Activated CD8-positive, alpha-beta memory T cell treated with anti-CD3 and anti-CD28 coated beads for 48 hours (primary cell): ENCODE measurements around the gene HIVEP1.

ENCODE experiments used
- DNase-seq, 3 experiments: peaks; one replicate each; pipeline ENCODE4 v3.0.0-alpha.2; 2020; ENCODE audit warnings: low read depth in 2 of 3, low spot score in 2 of 3

HIVEP1 gene

GRCh38 chr6:12115001-12115400, 102.9 kb downstream of the HIVEP1 start:
- DNase-seq: no peak

DNA sequence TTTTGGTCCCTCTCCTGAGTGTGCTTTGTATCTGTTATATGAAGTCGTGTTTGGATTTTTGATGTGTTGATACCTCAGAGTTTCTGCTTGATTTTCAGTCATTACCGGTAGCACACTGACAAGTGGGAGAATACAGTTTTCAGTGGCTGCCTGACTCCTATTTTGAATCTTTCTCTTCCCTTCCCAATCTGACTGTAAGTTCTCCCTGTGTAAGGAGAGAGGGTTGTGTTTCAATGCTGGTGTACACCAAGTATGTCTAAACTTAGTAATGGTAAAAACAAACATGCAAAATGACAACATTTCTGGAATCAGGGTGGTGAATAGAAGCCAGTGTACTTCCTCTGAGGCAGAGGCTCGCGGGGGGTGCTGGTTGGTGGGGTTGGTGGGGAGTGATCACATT, 103.4 kb downstream of the HIVEP1 start:
- DNase-seq: no peak

- DNase-seq: no peak
Measured at GRCh38 chr6:12116264-12116800, 104.2 kb downstream of the HIVEP1 start.

GRCh38 chr6:12116978-12117377, 104.9 kb downstream of the HIVEP1 start:
- no peak for DNase-seq

- no peak for DNase-seq
Measured at GRCh38 chr6:12118607-12119006, 106.5 kb downstream of the HIVEP1 start.

DNA sequence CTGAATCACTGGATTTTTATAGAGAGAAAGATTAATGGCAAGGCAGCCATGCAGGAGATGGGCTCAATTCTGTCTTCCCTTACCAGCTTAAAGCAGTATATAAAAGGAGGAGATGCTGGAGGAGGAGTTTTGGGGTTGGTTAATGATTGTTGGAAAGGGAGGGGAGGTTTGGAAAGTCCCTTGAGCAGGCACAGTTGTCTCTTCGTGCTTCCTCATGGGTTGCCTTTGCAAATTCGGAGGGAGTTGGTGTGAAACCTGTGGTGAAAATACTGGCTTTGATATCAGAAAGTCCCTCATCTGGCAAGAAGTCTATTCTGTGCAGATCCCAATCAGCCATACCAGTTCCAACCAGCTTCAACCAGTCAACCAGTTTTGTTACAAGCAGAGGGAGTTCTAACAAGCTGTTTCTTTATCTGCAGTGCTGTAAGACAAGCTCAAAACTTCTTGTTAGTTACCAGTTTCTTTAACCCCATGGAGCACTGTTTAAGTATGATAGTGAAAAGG, 107.0 kb downstream of the HIVEP1 start:
- DNase-seq: no peak

GRCh38 chr6:12125396-12125795, 113.3 kb downstream of the HIVEP1 start:
- DNase-seq: no peak

DNA sequence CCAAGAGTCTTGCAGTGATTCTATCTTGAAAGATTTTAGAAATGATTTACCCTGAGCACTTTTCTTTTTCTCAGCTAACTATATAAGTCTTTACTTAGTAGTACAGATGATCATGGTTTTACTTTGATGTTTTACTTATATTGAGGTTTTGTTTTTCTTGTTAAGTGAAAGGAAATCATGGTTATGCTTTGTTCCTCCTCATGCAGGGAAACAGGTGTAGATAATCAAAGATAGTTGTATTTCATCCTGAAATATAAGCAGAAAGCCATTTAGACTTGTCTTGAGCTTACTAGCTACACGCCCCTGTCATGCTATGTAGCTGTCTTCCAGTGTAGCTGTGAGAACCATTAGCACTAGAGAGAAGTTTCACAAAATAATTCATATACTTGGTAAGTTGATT, 113.9 kb downstream of the HIVEP1 start:
- DNase-seq: no peak

- no peak for DNase-seq
Measured at GRCh38 chr6:12129523-12129922, 117.4 kb downstream of the HIVEP1 start.

GRCh38 chr6:12132351-12133222, 120.5 kb downstream of the HIVEP1 start:
- no peak for DNase-seq

GRCh38 chr6:12134581-12134980, 122.5 kb downstream of the HIVEP1 start:
- DNase-seq: no peak

GRCh38 chr6:12134991-12135390, 122.9 kb downstream of the HIVEP1 start:
- DNase-seq: no peak

DNA sequence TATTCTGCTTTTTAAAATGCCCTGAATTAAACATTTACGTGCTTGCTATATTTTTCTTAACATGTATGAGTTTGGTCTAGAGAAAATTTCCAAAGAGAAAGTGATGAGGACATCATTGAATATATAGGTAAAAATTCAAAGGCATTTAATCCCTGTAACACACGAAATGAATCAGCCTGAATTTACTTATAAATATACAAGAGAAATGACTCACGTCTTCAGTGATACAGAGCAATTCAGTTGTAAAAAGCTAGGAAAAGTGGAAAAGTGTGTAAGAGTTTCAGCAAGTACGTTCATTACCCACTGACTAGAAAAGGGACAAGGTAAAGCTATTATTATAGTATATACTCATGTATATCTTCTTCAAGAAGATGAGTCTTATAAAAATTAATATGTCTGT, 124.8 kb downstream of the HIVEP1 start:
- DNase-seq: no peak

DNA sequence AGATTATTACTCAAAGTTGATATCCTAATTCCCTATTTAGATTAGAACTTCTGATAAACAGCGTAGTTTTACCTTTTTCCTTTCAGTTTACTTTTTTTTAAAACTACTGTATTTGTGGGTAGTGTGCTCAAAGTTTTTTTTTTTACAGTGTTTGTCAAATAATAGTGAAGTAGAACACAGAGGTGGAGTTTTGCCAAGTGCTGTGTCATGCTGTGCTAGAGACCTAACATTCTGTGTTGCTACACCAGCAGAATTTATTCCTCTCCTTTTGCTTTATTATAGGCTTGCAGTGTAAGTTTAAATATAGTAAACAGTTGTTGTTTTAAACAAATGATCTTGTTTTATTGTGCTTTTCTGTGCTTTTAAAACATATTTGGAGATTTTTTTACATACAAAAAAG, 125.4 kb downstream of the HIVEP1 start:
- no peak for DNase-seq

GRCh38 chr6:12138381-12138780, 126.3 kb downstream of the HIVEP1 start:
- DNase-seq: no peak

- DNase-seq: no peak
Measured at GRCh38 chr6:12138936-12139335, 126.8 kb downstream of the HIVEP1 start.

- DNase-seq: no peak
Measured at GRCh38 chr6:12147557-12148316, 135.6 kb downstream of the HIVEP1 start.

DNA sequence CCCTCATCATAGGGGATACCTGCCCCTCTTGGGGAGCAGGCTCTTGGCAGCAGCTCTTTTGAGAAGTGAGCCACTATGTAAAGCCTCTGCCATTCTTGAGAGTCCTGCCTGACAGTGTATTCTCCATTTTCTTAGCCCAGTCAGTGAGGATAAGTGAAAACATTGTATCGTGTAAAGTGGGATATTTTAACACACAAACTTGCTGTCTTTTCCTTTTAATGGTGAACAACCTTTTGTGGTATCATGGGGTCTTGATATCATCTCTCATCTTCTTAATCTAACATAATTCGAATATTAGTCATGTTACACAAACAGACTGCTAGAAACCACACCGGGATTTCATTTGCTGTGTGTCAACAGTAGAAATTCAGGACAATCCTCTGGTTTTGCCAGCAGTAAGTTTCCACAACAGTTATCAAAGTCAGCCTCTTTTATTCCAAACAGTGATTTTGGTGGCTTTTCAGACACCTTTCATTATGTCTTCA, 136.2 kb downstream of the HIVEP1 start:
- DNase-seq: no peak

- DNase-seq: no peak
Measured at GRCh38 chr6:12148841-12149240, 136.7 kb downstream of the HIVEP1 start.

DNA sequence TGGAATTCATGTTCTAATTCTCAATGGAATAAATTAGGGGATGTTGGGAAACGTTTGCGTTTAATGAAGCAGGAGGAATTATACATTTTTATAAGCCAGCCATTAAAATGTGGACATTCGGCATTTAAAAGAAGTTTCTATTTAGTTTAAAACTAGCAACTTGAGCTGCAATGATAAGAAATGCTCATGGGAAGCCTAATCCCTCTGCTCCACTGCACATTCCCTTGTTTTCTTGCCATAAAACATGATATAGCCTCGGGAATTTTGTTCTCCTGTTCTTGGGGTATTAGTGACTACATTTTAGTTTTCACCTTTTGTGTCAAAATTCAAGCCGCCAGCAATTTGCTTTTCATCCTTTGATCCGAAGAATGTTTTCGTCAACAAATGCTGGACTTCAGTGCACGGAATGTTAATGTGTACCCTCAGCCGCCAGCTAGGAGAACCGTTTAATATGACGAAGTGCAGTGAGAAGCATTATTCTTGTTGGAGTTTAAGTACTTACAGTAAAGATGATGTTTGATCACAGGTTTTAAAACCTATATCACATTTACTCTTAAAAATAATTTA, 137.9 kb downstream of the HIVEP1 start:
- no peak for DNase-seq

DNA sequence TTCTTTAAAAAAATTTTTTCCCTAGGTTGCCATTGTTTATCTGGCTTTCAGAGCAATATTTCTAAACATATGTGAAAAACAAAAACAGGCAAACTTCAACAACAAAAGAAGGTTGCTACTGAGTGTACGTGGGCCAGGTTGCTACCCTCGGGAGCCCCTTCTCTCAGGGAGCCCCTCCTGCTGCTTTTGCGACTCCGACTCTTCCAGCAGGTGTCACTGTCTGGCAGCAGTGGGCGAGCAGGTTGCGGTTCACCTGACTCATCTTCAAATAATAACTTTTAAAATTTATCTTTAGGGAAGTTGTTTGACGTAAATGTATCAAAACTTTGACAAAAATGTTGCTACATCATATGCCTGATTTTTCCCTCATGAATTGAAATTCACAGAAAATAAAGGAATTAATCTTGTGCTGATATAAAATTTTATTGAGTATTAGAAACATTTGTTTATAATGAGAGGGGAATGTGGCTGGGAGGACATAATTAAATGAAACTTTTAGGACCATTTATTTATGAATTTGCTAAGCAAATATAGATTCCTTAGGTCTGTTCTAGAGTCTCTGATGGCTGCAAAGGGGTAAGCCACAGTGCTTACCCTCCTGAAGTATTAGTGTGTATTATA, 138.8 kb downstream of the HIVEP1 start:
- DNase-seq: no peak
